Stimulated activated CD8-positive, alpha-beta memory T cell treated with anti-CD3 and anti-CD28 coated beads, Interleukin-15, amount 100 ng/mL, for 4 hours (primary cell): ENCODE data around the gene COL13A1.

Source experiments
- DNase-seq, 2 donors: peaks; one replicate each; pipeline ENCODE4 v3.0.0-alpha.2; 2020; ENCODE audit warnings: low read depth in 2 of 2

The COL13A1 gene

GRCh38 chr10:69866688-69867461, 65.2 kb downstream of the COL13A1 start:
- no peak for DNase-seq

DNA sequence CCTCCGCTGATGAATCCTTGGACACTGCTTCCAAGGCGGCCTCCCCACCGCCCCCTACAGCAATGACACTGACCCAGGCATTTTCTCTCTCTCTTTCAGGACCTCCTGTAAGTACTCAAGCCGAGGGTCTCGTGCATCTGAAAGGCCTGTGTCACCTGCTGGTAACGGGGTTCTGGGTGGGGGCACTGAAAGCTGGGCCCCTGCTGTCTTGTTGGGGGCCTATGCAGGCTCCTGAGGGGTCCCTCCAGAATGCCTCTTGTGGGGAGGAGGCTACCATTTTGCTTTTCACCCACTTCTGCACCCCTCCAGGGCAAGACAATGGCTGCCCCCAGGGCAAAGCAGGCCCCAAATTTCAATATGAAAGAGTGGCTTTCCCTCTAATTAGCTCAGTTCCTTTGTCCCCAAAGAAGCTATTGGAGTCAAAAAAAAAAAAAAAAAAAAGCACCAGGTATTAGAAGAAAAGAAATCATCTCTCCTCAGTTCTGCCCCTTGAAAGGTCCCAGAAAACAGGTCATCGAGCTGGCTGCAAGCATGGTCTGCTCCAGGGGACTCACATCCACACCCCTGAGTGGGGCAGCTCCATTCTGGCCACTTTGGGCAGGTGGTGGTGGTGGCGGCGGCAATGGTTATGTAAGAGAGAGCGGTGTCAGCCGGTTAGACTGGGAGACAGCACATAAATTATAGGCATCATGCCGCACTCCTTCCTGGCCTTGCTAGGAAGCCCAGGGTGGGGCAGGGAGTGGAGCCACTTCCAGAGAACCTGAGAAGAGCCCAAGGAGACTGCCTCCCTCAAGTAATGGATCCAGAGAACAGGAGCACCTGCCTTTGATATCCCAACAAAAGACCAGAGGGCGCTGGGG, 66.2 kb downstream of the COL13A1 start:
- no peak for DNase-seq

- no peak for DNase-seq
Measured at GRCh38 chr10:69868821-69869220, 67.1 kb downstream of the COL13A1 start.

- DNase-seq: no peak
Measured at GRCh38 chr10:69869291-69869961, 67.7 kb downstream of the COL13A1 start.

DNA sequence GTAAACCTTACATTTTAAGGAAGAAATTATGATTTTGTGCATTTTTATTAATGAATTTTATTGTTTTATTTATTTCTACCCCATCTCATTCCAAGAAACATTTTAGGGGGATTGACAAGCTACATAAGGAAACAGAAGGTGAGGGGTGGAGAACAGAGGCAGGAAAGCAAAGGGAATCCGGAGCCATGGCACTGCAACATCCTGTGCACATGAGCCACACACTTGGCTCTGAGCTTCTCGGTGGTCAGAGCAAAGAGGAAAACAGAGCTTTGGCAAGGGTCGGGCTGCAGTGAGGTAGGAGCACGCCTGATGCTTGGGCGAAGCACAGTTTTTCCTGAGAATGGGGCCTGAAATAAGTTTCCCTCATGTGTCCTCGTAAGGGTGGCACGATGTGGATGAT, 68.9 kb downstream of the COL13A1 start:
- DNase-seq: no peak

GRCh38 chr10:69871074-69871473, 69.4 kb downstream of the COL13A1 start:
- no peak for DNase-seq

DNA sequence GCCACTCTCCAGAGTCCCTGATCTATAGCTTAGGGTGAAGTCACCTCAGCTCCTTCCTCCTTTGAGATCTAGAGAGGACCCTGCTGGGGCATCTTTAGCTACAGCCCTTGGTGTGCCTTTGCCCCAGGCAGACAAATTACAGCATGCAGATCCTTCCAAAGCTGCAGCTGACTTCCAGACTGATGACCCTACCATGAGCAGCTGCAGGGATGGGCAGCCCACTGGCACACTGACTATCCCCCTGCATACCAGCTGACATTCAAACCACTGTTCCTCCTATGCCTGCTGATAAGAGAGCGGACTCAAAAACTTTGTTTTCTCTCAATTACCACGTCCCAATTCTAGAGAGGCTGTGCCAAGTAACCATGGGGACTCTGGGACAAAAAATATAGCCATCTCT, 70.6 kb downstream of the COL13A1 start:
- DNase-seq: no peak

DNA sequence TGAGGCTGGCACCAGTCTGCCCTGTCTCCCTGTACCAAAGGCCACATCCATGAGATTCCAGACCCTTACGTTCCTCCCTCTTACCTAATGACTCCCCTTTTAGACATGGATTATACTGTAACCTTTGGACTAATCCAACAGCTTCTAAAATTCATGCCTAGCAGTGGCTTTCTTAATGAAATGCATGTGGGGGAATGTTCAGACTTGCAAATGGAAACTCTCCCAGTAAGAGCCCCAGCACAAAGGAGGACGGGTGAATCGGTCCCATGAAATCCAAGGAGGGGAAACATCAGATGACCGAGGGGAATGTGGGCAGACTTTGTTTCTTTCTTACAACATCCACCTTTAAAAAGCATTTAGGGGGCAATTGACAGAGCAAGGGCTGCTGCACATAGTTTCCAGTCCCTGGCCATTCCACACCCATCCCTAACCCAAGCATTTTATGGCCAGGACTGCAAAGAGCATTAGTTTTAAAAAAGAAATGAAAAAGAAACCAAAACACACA, 71.5 kb downstream of the COL13A1 start:
- DNase-seq: no peak

- no peak for DNase-seq
Measured at GRCh38 chr10:69874449-69874848, 72.7 kb downstream of the COL13A1 start.

- no peak for DNase-seq
Measured at GRCh38 chr10:69875856-69876255, 74.2 kb downstream of the COL13A1 start.

DNA sequence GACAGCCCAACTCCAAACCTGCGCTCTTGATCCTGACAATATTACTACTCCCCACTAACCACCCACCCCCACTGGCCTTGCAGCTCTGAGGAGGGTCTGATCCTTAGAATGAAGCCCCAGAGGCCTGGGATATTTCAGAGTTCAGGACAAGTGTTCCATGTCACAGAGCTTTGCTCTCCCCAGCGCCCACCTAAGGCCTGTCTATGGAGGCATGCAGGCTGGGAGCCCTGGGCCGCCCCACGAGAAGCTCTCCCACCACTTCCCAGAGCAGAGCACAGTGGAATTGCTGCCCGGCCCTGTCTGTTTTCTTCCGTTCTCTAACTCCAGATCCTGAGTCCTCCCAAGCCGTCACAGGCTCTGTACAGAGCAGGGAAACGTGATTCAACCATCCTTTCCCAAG, 74.6 kb downstream of the COL13A1 start:
- no peak for DNase-seq

- no peak for DNase-seq
Measured at GRCh38 chr10:69876931-69877330, 75.2 kb downstream of the COL13A1 start.

- DNase-seq: no peak
Measured at GRCh38 chr10:69878038-69878437, 76.3 kb downstream of the COL13A1 start.

DNA sequence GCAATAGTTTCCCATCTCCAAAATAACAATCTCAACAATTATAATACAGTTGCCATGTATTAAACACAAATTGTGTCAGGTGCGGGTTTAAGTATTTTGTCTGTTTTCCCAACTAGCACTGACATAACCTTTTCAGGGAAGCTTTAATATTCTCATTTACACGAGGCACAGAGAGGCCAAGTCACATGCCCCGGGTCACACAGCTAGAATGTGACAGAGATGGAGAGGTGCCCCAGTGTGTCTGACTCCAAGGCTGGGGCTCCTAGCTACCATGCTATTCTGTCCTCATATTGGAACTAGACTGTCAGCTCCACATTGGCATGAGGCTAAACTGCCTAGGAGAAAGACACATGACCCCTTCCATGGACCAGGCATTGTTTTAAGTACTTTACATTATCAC, 77.2 kb downstream of the COL13A1 start:
- no peak for DNase-seq

- DNase-seq: no peak
Measured at GRCh38 chr10:69879634-69880257, 78.0 kb downstream of the COL13A1 start.

- no peak for DNase-seq
Measured at GRCh38 chr10:69880301-69881081, 78.8 kb downstream of the COL13A1 start.

DNA sequence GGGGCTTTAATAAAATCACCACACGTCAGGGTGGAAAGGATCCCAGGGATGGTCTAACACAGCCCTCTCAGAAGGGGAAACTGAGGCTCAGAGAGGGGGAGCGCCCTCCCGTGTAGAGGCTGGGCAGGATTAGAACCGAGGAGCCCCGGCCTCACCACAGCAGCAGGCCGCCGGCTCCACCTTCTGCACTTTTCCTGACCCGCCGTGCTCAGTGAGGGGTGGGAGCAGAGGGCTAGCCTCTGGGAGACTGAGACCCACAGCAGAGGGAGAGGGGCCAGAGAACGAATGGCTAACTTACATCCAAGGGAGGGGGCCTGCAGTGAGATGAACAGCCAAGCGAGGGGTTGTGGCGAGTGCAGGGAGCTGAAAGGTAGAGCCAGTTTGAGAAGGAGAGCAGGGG, 79.5 kb downstream of the COL13A1 start:
- no peak for DNase-seq

DNA sequence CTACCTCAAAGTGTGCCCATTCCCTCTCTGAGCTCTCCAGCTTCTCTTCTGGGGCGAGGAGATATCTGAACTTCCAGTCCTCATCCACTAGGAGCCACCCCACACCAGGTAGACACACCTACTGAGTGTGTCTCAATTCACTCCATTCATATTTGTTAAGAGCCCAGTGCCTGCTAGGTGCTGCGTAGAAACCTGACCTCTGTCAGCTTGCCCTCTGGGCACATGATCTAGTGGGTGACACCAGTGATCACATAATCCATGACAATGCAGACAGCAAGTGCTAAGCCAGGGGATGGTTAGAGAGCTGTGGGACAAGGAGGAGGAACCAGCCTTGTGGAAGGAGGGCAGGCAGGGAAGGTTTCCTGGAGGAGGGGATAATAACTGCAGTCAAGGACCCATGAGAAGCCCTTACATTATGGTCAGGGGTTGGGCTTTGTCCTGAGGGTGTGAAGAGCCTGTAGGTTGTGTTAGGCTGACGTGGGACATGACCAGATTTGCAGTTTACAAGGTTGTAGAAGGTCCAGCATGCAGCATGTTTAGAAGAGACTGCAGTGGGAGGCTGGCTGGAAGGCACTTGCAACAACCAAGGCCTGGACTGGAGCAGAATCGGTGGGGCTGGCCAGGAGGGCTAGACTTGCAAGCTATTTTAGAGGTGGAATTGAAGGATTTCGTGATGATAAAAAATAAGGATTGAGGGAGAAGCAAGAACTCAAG, 81.8 kb downstream of the COL13A1 start:
- no peak for DNase-seq

GRCh38 chr10:69884024-69884367, 82.3 kb downstream of the COL13A1 start:
- DNase-seq: no peak

DNA sequence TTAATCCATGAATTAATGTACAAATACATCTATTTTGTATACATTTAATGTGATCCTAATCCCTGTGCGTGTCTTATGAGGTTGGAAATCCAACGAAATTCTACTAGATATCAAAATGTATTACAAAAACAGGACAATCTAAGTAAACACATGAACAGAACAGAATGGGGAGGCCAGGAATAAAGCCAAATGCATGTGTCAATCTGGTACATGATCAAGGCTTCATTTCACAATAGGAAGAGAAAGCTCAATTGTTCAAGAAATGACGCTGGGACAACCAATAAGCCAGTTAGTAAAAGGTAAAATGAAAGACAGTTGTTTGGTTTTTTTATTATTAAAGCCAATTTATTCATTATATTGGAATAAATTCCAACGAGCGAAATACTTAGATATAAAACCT, 83.0 kb downstream of the COL13A1 start:
- DNase-seq: no peak
